ENCODE data around the gene ZBTB2. TPM values are rescaled to one million over a fixed set of nuclear protein-coding genes. Genes with fewer than 3 reads are reported as not detected.
"Not testable (repeated sequence)": the region's sequence is repeated elsewhere in the genome, so short reads cannot be mapped to it uniquely, and the experiment has no call there.

Gene ZBTB2
- total RNA-seq, 1 experiment from 2014 or later = 8.9 TPM

DNA sequence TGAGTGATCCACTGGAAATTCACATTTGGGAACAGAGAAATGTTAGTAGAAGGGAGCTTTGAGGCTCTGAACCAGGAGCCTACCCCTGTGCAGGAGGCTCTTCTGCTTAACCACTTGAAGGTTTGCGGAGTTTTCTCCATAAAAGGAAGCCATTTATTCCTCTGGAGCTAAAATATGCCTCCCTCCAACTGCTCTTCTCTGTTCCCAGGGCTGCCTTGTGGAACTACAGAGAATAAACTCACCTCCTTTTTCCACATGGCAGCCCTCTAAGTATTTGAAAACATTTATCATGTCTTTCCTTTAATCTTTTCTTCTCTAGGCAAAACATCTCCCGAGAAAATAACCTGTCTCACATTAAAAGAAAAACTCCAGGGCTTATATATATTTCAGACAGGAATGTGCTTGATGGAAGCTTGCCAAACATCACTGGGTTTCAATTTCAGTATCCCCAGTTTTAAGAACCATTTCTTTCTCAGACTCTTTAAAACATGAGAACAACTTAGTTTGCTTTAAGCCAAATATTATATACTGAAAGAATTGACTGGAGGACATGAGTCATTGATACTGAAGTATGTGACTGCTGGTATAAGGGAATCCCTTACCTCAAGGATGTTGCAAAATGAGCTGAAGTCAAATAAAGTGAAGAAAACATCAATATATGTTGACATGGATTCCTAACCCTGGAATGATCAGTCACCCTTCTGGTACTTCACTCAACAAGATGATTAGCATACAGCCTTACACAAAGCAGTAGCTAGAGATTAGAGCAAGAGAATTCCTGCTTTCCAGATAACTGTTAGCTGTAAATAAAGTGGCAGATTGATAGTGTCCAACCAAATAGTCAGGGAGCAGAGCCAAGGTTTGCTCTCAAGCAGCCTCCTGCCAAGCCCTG, 74.0 kb downstream of the ZBTB2 start:
- H3K9me3 ChIP-seq (ENCODE audit: insufficient read depth, low read depth) = no peaks in the 10 kb centered on the region
- no peak overlapping the region for H2AFZ ChIP-seq
- DNase-seq = peak in 1 of 2 experiments; percentile 94
- H3K27me3 ChIP-seq (ENCODE audit: insufficient read depth, low read depth) = no peaks in the 10 kb centered on the region
- peaks cover 25% of the 10 kb centered on the region for H3F3A ChIP-seq (ENCODE audit: insufficient read depth, low read depth)
- H3K4me3 ChIP-seq = no peak overlapping the region
- BruUV-seq (replicated peaks) = no TSS peak
- 0 out of 2 replicates have a peak, but pooled peaks cover 5% of the 10 kb centered on the region for H3K79me2 ChIP-seq (ENCODE audit: low read depth)
- ChIA-PET POLR2A (ENCODE audit: unreplicated experiment) (no interaction called here), CTCF (no interaction called here)
- H3K36me3 ChIP-seq (ENCODE audit: low read depth) = no peaks in the 10 kb centered on the region
- peak overlapping the region; percentile 76 for H3K27ac ChIP-seq
- H3K9me2 ChIP-seq (ENCODE audit: insufficient read depth) = no peaks in the 10 kb centered on the region
- H3K4me2 ChIP-seq = peak overlapping the region; percentile 41
- peaks cover 26% of the 10 kb centered on the region for H3K4me1 ChIP-seq (replicated peaks; ENCODE audit: insufficient read depth)
- no peaks in the 10 kb centered on the region for H4K20me1 ChIP-seq (ENCODE audit: insufficient read depth)
- TF ChIP-seq, protein P1, sequence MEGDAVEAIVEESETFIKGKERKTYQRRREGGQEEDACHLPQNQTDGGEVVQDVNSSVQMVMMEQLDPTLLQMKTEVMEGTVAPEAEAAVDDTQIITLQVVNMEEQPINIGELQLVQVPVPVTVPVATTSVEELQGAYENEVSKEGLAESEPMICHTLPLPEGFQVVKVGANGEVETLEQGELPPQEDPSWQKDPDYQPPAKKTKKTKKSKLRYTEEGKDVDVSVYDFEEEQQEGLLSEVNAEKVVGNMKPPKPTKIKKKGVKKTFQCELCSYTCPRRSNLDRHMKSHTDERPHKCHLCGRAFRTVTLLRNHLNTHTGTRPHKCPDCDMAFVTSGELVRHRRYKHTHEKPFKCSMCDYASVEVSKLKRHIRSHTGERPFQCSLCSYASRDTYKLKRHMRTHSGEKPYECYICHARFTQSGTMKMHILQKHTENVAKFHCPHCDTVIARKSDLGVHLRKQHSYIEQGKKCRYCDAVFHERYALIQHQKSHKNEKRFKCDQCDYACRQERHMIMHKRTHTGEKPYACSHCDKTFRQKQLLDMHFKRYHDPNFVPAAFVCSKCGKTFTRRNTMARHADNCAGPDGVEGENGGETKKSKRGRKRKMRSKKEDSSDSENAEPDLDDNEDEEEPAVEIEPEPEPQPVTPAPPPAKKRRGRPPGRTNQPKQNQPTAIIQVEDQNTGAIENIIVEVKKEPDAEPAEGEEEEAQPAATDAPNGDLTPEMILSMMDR (conservative IDR thresholded peaks at IDR 0.05) = no peak
- no peak for TF ChIP-seq EZH2 (IDR thresholded peaks at IDR 0.05; ENCODE audit: low read depth)
- intact Hi-C loops (cut with micrococcal nuclease; ENCODE audit: unreplicated experiment) = no loop called here

DNA sequence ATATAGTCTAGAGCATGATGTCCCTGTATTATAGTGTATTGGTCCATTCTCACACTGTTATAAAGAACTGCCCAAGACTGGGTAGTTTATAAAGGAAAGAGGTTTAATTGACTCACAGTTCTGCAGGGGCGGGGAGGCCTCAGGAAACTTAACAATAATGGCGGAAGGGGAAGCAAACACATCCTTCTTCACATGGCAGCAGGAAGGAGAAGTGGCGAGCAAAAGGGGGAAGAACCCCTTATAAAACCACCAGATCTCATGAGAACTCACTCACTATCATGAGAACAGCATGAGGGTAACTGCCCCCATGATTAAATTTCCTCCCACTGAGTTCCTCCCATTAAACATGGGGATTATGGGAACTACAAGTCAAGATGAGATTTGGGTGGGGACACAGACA, 75.7 kb downstream of the ZBTB2 start:
- BruUV-seq (replicated peaks); H3K4me2 ChIP-seq; H3K27ac ChIP-seq; DNase-seq; H3K79me2 ChIP-seq (ENCODE audit: low read depth); intact Hi-C loops (cut with micrococcal nuclease; ENCODE audit: unreplicated experiment); CTCF ChIA-PET; H3K9me3 ChIP-seq (ENCODE audit: insufficient read depth, low read depth); H3K4me3 ChIP-seq; H2AFZ ChIP-seq; POLR2A ChIA-PET (ENCODE audit: unreplicated experiment); H4K20me1 ChIP-seq (ENCODE audit: insufficient read depth); H3K27me3 ChIP-seq (ENCODE audit: insufficient read depth, low read depth); H3K9me2 ChIP-seq (ENCODE audit: insufficient read depth); H3K36me3 ChIP-seq (ENCODE audit: low read depth): not testable (repeated sequence)
- Histone ChIP-seq H3F3A (ENCODE audit: insufficient read depth, low read depth) (peaks cover 25% of the 10 kb centered on the region), H3K4me1 (replicated peaks; ENCODE audit: insufficient read depth) (peaks cover 24% of the 10 kb centered on the region)

Other genes with a start within 250 kb of the ZBTB2 start
- gene AKAP12, start 151.6 kb downstream of the ZBTB2 start, total RNA-seq (2021) = 9.2 and 12.6 TPM in 2 replicates
- 17.6 and 19.3 TPM in 2 replicates for gene RMND1, start 60.6 kb upstream of the ZBTB2 start, total RNA-seq (2021)
- 0.98 and 1.6 TPM in 2 replicates for gene CCDC170, start 102.5 kb upstream of the ZBTB2 start, total RNA-seq (2021)

All from PC-9 (cell line).